ENCODE data around the gene RGS13.

- TF ChIP-seq CTCF (IDR thresholded peaks at IDR 0.05; ENCODE audit: insufficient read depth, low read length) (no peak), POLR2AphosphoS5 (IDR thresholded peaks at IDR 0.05; ENCODE audit: low read depth) (no peak), GABPA (IDR thresholded peaks at IDR 0.05; ENCODE audit: low read depth) (no peak), REST (IDR thresholded peaks at IDR 0.05; ENCODE audit: insufficient replicate concordance, low read depth) (no peak), SPI1 (IDR thresholded peaks at IDR 0.05; ENCODE audit: borderline replicate concordance, low read depth) (no peak)
These were observed 6.3 kb upstream of the RGS13 start for GRCh38 chr1:192629612-192630011.

All from HL-60 (cell line).